Measurements from ENCODE around the gene ZXDB.
A peak's percentile ranks its signal among the peaks of the same experiment; 100 is the strongest.
"Not testable (repeated sequence)": the region's sequence is repeated elsewhere in the genome, so short reads cannot be mapped to it uniquely, and the experiment has no call there.

- TF ChIP-seq CTCF (IDR thresholded peaks at IDR 0.05; ENCODE audit: extremely low read depth in 1 of 2, insufficient read depth in 1 of 2, low read depth in 1 of 2, low read length in 2 of 2) = peak in 1 of 2 donors; percentile 26
- TF ChIP-seq MYC (IDR thresholded peaks at IDR 0.05; ENCODE audit: low read depth, low read length); POLR2A (IDR thresholded peaks at IDR 0.05; ENCODE audit: low read depth, low read length); GATA2 (IDR thresholded peaks at IDR 0.05; ENCODE audit: insufficient read depth, insufficient read length, low read depth, low read length); JUN (IDR thresholded peaks at IDR 0.05; ENCODE audit: borderline replicate concordance, insufficient read depth, insufficient read length, low read depth); MAX (IDR thresholded peaks at IDR 0.05; ENCODE audit: insufficient read depth, insufficient read length); EZH2 (IDR thresholded peaks at IDR 0.05; ENCODE audit: borderline replicate concordance, low read depth, low read length, severe bottlenecking); POLR2AphosphoS5 (IDR thresholded peaks at IDR 0.05; ENCODE audit: insufficient read depth, low read depth, low read length); FOS (IDR thresholded peaks at IDR 0.05; ENCODE audit: borderline replicate concordance, insufficient read depth, low read length): not testable (repeated sequence)
Observed at GRCh38 chrX:57582948-57583347, 8.9 kb upstream of the ZXDB start.
